Left lung (tissue), 10 donors: ENCODE data around the gene LGALS3. TPM values are rescaled to one million over a fixed set of nuclear protein-coding genes. Genes with fewer than 3 reads are reported as not detected.
A peak's percentile ranks its signal among the peaks of the same experiment; 100 is the strongest.

Source experiments
- ATAC-seq: fragments of 200-7000 bp; cut with Tn5 transposase; one replicate; pipeline ENCODE4 v1.9.1; 2020; ENCODE audit warnings: moderate library complexity
- DNase-seq, 4 donors: peaks; one replicate each; pipeline ENCODE4 v3.0.0-alpha.2; 2013 to 2020
- H3K27ac ChIP-seq, 2 donors: fragments of 200-600 bp; sonication (generic) in 1 of 2; one replicate each; pipeline versions ENCODE4 v1.5.0 to v1.8.0; 2020 to 2021
- H3K27me3 ChIP-seq, 2 donors: fragments of 200-600 bp; sonication (generic) in 1 of 2; one replicate each; pipeline versions ENCODE4 v1.5.0 to v1.8.0; 2020 to 2021
- H3K36me3 ChIP-seq, 2 donors: fragments of 200-600 bp; sonication (generic) in 1 of 2; one replicate each; pipeline versions ENCODE4 v1.5.0 to v1.8.0; 2020 to 2021
- H3K4me1 ChIP-seq, 2 donors: fragments of 200-600 bp; one replicate each; pipeline ENCODE4 v1.8.0; 2021
- H3K4me3 ChIP-seq, 2 donors: fragments of 200-600 bp; sonication (generic) in 1 of 2; one replicate each; pipeline versions ENCODE4 v1.5.0 to v1.8.0; 2020 to 2021; ENCODE audit warnings: mild to moderate bottlenecking in 1 of 2
- H3K9me3 ChIP-seq, 2 donors: fragments of 200-600 bp; sonication (generic) in 1 of 2; one replicate each; pipeline versions ENCODE4 v1.5.0 to v1.8.0; 2020 to 2021
- intact Hi-C, 2 donors: fragments of 100-400 bp; cut with DNase I; formaldehyde crosslinking; loops; one replicate each; pipeline versions ENCODE4 v1.11.2 to v1.14.2; 2022
- polyA plus RNA-seq, 6 donors: library from polyadenylated mRNA; unstranded; fragments of 120-200 nt; gene quantifications; one replicate each; pipeline ENCODE4 v1.2.1, GENCODE V29; 2013; ENCODE audit not compliant: insufficient read length in 6 of 6
- total RNA-seq, 2 donors: library from RNA; stranded (reverse); fragmentation: NEBNext Ultra II Directional; extraction: Animal tissue kit (Norgen Biotek cat#: 25700); gene quantifications; one replicate each; pipeline ENCODE4 v1.2.1, GENCODE V29; 2021
- TF ChIP-seq, protein P1 (sequence below), 2 donors: fragments of 200-600 bp; sonication (generic) in 1 of 2; IDR thresholded peaks; one replicate each; pipeline versions ENCODE4 v1.5.0 to v1.8.0; 2021; ENCODE audit warnings: antibody characterized with exemption in 2 of 2
- donor health status: DM: no; HTN: yes; CAD: no.
- donor health status: DM: no; HTN: no; CAD: no.

The LGALS3 gene
- total and polyA plus RNA-seq, 8 donors: 41.2 to 369 (median 51.9) TPM

DNA sequence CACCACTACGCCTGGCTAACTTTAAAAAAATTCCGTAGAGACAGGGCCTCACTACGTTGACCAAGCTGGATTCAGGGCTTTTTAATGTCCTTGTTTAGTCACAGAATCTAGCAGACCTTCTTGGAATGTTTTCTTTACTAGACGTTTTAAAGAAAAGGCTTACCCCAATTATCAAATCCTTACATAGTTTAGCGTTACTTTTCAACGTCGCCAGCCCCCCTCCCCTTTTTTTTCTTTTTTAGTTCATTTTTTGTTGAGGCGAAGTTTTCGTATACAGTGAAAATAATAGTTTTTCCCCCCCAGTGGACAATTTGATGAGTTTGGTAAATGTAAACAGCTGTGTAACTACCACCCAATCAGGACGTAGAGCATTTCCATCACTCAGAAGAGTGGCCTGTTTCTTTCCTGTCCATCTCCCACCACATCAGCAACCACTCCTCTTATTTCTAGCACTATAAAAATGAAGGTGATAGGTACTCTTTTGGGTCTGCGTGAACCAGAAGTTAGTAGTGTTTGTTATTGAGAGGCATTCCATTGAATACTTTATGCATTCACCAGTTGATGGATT lies 63.1 kb downstream of the LGALS3 start:
- ATAC-seq (no peak), DNase-seq (no peak)
- no peaks in the 10 kb centered on the region for H3K27me3 ChIP-seq
- TF ChIP-seq, protein P1, sequence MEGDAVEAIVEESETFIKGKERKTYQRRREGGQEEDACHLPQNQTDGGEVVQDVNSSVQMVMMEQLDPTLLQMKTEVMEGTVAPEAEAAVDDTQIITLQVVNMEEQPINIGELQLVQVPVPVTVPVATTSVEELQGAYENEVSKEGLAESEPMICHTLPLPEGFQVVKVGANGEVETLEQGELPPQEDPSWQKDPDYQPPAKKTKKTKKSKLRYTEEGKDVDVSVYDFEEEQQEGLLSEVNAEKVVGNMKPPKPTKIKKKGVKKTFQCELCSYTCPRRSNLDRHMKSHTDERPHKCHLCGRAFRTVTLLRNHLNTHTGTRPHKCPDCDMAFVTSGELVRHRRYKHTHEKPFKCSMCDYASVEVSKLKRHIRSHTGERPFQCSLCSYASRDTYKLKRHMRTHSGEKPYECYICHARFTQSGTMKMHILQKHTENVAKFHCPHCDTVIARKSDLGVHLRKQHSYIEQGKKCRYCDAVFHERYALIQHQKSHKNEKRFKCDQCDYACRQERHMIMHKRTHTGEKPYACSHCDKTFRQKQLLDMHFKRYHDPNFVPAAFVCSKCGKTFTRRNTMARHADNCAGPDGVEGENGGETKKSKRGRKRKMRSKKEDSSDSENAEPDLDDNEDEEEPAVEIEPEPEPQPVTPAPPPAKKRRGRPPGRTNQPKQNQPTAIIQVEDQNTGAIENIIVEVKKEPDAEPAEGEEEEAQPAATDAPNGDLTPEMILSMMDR (IDR thresholded peaks at IDR 0.05): no peak
- peak overlapping the region; percentile 52 to 57 for H3K4me3 ChIP-seq
- peak overlapping the region in 1 of 2 donors; percentile 41 for H3K27ac ChIP-seq
- no peaks in the 10 kb centered on the region for H3K9me3 ChIP-seq
- no peaks in the 10 kb centered on the region for H3K36me3 ChIP-seq
- peaks cover 4 to 17% of the 10 kb centered on the region in 2 donors for H3K4me1 ChIP-seq
- intact Hi-C loops: no loop called here

DNA sequence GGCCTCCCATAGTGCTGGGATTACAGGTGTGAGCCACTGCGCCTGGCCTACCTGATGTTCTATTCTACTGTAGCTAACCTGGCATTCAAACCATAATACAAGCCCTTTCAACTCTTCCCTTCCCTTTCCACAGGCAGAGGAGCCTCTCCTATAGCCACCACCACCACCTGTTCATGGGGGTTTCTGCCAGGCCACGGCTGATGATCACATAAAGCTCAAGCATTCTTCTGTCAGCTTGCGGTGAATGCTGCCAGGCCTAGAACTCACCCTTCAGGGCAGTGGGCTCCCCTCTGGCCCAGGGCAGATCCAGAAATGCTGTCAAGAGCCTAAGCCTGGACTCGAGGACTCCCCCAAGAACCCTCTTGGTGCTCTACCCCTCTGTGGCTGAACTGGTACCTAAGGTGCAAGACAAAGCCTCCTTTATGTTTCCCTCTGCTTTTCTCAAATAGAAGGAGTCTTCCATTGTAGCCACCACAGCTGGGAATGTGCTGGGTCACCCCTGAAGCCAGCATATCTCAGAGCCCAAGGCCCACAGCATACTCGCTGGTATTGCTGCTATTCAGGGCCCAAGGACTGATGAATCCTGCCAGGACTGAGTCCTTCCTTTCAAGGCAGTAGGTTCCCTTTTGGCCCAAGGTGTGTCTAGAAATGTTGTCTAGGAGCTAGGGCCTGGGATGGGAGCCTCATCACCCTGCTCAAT lies 65.8 kb downstream of the LGALS3 start:
- H3K27me3 ChIP-seq: no peaks in the 10 kb centered on the region
- TF ChIP-seq, protein P1 (IDR thresholded peaks at IDR 0.05): no peak
- peak in 1 of 4 donors; percentile 27 for DNase-seq
- no peak for ATAC-seq
- intact Hi-C loops: no loop called here
- peaks cover 4 to 17% of the 10 kb centered on the region in 2 donors for H3K4me1 ChIP-seq
- no peak overlapping the region for H3K4me3 ChIP-seq
- H3K9me3 ChIP-seq: no peaks in the 10 kb centered on the region
- H3K36me3 ChIP-seq: no peaks in the 10 kb centered on the region
- H3K27ac ChIP-seq: no peak overlapping the region

Other genes with a start within 250 kb of the LGALS3 start
- gene GCH1, start 226.4 kb upstream of the LGALS3 start, total RNA-seq: 10 to 100 TPM in 1 of 2 donors, 1 to 10 TPM in 1; 9.0 to 22.8 TPM
- 1 to 10 TPM; 5.2 to 7.3 (median 6.6) TPM for gene GCH1, start 226.4 kb upstream of the LGALS3 start, polyA plus RNA-seq
- gene WDHD1, start 102.2 kb upstream of the LGALS3 start, total RNA-seq: 1 to 10 TPM; 8.6 to 9.0 TPM
- gene WDHD1, start 102.2 kb upstream of the LGALS3 start, polyA plus RNA-seq: 10 to 100 TPM; 14.8 to 22.3 (median 17.1) TPM
- 10 to 100 TPM; 20.7 to 31.8 TPM for gene SOCS4, start 102.0 kb upstream of the LGALS3 start, total RNA-seq
- 10 to 100 TPM; 12.7 to 15.5 (median 14.1) TPM for gene SOCS4, start 102.0 kb upstream of the LGALS3 start, polyA plus RNA-seq
- 10 to 100 TPM; 81.0 to 87.3 TPM for gene MAPK1IP1L, start 77.6 kb upstream of the LGALS3 start, total RNA-seq
- 10 to 100 TPM; 81.5 to 93.6 (median 87.2) TPM for gene MAPK1IP1L, start 77.6 kb upstream of the LGALS3 start, polyA plus RNA-seq
- 1 to 10 TPM; 1.8 to 8.3 TPM for gene DLGAP5, start 62.3 kb downstream of the LGALS3 start, total RNA-seq
- gene DLGAP5, start 62.3 kb downstream of the LGALS3 start, polyA plus RNA-seq: 10 to 100 TPM; 18.6 to 57.3 (median 27.8) TPM
- gene FBXO34, start 142.2 kb downstream of the LGALS3 start, total RNA-seq: 10 to 100 TPM; 24.4 to 24.5 TPM
- 10 to 100 TPM; 32.4 to 43.9 (median 35.3) TPM for gene FBXO34, start 142.2 kb downstream of the LGALS3 start, polyA plus RNA-seq